ENCODE data around the gene USH1C.

USH1C gene

GRCh38 chr11:17526326-17526725 lies 17.9 kb downstream of the USH1C start:
- no peak for DNase-seq (ENCODE audit: low read depth in 3 of 3)

GRCh38 chr11:17525570-17525969 lies 18.6 kb downstream of the USH1C start:
- DNase-seq (ENCODE audit: low read depth in 3 of 3) = no peak

GRCh38 chr11:17524221-17524620 lies 20.0 kb downstream of the USH1C start:
- no peak for DNase-seq (ENCODE audit: low read depth in 3 of 3)

- no peak for DNase-seq (ENCODE audit: low read depth in 3 of 3)
These were observed 21.6 kb downstream of the USH1C start for GRCh38 chr11:17522655-17523054.

GRCh38 chr11:17521106-17521900 lies 22.9 kb downstream of the USH1C start:
- no peak for DNase-seq (ENCODE audit: low read depth in 3 of 3)

GRCh38 chr11:17519061-17519885 lies 24.9 kb downstream of the USH1C start:
- no peak for DNase-seq (ENCODE audit: low read depth in 3 of 3)

GRCh38 chr11:17518366-17518765 lies 25.9 kb downstream of the USH1C start:
- DNase-seq (ENCODE audit: low read depth in 3 of 3) = no peak

- DNase-seq (ENCODE audit: low read depth in 3 of 3) = no peak
These were observed 27.0 kb downstream of the USH1C start for GRCh38 chr11:17517186-17517585.

GRCh38 chr11:17516551-17517150 lies 27.6 kb downstream of the USH1C start:
- DNase-seq (ENCODE audit: low read depth in 3 of 3) = no peak

- DNase-seq (ENCODE audit: low read depth in 3 of 3) = no peak
These were observed 28.6 kb downstream of the USH1C start for GRCh38 chr11:17515443-17516176.

- no peak for DNase-seq (ENCODE audit: low read depth in 3 of 3)
These were observed 29.7 kb downstream of the USH1C start for GRCh38 chr11:17514476-17514875.

- DNase-seq (ENCODE audit: low read depth in 3 of 3) = no peak
These were observed 30.4 kb downstream of the USH1C start for GRCh38 chr11:17513853-17514252.

GRCh38 chr11:17512101-17512500 lies 32.1 kb downstream of the USH1C start:
- no peak for DNase-seq (ENCODE audit: low read depth in 3 of 3)

GRCh38 chr11:17511571-17511970 lies 32.6 kb downstream of the USH1C start:
- DNase-seq (ENCODE audit: low read depth in 3 of 3) = no peak

- DNase-seq (ENCODE audit: low read depth in 3 of 3) = no peak
These were observed 33.6 kb downstream of the USH1C start for GRCh38 chr11:17510507-17511206.

- DNase-seq (ENCODE audit: low read depth in 3 of 3) = no peak
These were observed 35.4 kb downstream of the USH1C start for GRCh38 chr11:17508791-17509190.

- no peak for DNase-seq (ENCODE audit: low read depth in 3 of 3)
These were observed 35.9 kb downstream of the USH1C start for GRCh38 chr11:17508306-17508705.

- no peak for DNase-seq (ENCODE audit: low read depth in 3 of 3)
These were observed 36.4 kb downstream of the USH1C start for GRCh38 chr11:17507773-17508172.

- DNase-seq (ENCODE audit: low read depth in 3 of 3) = no peak
These were observed 37.3 kb downstream of the USH1C start for GRCh38 chr11:17506942-17507341.

GRCh38 chr11:17506314-17506713 lies 37.9 kb downstream of the USH1C start:
- DNase-seq (ENCODE audit: low read depth in 3 of 3) = no peak

GRCh38 chr11:17505146-17505545 lies 39.1 kb downstream of the USH1C start:
- DNase-seq (ENCODE audit: low read depth in 3 of 3) = no peak
